Activated gamma-delta T cell (primary cell): ENCODE results near the gene DUOXA1.
"Not testable (repeated sequence)": the region's sequence is repeated elsewhere in the genome, so short reads cannot be mapped to it uniquely, and the experiment has no call there.

Experiments
- DNase-seq: peaks from one replicate; lab custom pipeline; 2025; lab: John Stamatoyannopoulos, UW

The DUOXA1 gene

DNA sequence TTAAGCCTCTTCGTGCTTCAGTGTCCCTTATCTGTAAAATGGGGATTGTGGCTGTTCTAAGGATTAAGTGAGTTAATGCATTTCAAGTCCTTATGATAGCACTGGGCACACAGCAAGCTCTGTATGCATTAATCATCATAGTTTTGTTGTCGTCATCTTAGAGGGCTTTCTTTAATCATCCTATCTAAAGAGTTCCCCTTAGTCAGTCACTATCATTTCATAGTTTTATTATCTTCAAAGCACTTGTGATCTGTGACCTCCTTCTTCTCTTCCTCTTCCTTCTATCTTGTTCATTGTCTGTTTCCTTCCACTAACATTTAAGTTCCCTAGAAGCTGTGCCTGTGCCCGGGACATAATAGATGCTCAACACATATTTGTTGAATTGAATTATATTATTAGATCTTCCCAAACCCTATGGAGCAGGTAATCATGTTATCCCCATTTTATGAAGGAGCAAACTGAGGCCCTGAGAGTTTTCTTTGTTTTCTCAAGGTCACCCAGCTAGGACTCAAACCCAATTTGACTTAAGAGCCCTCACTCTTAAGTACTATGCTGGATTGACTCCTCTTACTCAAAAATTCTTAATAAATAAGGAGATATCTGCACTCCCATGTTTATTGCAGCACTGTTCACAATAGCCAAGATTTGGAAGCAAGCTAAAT lies 39.8 kb downstream of the DUOXA1 start:
- no peak for DNase-seq

DNA sequence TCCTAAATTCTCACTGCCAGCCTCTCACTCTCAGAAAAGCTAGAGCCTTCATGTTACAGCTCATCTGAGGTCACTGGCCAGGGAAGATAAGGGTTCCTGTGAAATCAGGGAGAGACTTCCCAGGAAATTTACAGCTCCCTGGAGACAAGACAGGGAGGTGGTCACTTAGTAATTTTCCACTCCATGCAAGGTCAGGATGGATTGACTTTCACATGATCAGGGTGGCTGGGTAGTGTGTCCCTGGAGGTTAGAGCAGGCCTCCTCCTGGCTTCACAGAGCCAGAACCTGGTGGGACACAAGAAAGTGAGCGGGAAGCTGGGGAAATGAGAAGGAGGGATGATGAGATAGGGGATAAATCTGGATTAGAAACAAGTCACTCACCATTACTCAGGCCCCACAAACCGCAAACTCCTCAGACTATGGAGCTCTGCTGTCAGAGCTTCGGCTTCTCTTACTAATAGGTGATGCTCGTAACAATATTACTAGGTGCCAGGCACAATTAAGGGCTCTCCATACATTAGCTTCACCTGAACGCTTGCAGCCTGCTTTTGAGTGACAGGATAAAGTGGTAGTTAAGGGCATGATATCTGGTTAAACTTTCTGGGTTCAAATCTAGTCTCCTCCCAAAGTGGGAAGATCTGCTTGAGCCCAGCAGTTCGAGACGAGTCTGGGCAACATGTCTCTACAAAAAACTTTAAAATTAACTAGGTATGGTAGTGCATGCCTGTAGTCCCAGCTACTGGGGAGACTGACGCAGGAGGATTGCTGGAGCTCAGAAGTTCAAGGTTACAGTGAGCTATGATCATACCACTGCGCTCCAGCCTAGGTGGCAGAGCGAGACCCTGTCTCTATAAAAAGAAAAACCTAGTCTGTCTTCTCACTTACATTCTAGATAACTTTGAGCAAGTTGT lies 40.6 kb downstream of the DUOXA1 start:
- DNase-seq: no peak

DNA sequence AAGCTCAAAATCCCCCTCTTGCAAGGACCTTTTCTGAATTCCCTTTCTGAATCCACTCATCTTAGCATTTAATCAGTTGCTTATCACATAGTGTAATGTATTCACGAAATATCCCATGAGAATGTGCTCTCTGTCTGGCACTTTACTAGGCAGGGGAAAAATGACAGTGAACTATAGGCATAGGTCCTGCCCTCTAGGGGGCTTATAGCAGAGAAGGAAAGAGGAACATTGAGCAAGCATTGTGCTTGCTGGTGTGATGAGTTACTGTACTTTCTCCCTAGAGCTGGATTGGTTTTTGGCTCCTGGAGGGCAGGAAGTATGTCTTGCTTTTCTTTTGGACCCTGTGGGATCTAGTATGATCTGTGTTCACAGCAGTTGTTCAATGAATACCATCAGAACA lies 42.2 kb downstream of the DUOXA1 start:
- no peak for DNase-seq

DNA sequence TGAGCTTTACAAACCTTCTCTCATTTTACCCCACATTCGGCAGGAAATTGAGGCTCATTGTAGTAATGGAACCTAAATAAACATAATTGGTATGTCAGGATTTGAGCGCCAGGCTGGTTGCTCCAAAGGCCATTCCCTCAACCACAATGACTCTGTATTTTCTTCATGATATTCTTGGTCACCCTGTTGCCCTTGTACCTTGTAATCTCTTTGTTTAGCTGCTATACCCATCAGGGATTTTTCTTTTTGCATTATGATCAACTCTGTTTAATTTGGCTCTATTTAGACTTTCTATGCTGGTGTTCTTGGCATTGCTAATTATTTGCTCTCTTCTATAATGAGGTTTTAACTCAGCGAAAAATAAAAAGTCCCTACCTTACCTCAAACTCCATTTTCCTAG lies 45.5 kb downstream of the DUOXA1 start:
- DNase-seq: no peak

DNA sequence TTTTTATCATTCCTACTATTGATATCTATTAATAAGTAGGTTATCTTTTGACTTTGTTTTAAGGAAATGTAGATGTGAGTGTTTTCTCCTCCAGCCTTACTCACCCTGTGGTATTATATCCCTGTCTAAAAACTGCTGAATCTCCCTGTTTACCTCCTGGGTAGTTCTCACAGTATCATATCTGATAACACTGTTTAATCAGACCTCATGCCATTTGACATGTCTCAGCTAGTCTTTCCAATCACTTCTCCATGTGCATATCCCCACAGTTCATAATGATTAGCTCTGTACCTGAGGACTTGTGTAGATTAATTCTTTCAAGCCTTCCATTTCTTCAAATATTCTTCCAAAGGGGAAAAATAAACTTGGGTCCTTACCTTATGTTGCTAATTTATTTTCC lies 46.5 kb downstream of the DUOXA1 start:
- no peak for DNase-seq

DNA sequence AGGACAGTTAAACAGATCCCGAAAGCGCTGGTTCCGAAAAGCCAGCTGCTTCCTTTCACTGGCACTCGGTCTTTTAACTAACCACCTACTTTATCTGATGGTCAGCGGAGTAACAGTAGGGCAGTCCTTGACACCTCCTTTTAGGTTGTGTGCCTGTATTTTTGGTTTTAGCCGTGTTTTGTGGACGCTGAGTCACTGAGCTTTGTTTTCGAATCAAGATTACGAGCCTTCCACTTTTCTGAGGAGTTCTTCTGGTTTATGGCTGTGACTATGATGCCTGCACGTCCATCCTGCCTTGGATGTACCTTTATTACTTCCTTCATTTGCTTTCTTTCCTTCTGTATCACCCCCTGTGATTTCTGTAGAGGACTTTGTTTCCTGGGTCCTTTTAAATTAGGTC lies 47.3 kb downstream of the DUOXA1 start:
- DNase-seq: not testable (repeated sequence)

DNA sequence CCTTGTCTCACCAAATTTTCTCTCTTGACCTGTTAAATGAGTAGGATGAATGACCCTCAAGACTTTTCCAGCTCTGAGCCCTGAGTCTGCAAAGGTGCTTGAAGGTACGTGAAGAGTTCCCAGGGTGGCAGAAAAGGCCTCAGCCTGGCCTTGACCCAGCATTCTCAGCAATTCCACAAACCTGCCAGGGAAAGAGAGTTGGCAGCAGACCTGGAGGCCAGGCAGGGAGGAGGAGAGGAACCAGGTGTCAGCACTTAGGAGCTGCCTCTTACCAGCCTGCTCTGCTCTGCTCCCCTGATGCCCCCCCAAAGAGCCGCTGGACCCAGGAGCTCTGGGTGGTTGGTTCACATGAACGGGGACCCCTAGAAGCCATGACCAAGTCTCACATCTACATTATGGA lies 49.1 kb downstream of the DUOXA1 start:
- DNase-seq: not testable (repeated sequence)

DNA sequence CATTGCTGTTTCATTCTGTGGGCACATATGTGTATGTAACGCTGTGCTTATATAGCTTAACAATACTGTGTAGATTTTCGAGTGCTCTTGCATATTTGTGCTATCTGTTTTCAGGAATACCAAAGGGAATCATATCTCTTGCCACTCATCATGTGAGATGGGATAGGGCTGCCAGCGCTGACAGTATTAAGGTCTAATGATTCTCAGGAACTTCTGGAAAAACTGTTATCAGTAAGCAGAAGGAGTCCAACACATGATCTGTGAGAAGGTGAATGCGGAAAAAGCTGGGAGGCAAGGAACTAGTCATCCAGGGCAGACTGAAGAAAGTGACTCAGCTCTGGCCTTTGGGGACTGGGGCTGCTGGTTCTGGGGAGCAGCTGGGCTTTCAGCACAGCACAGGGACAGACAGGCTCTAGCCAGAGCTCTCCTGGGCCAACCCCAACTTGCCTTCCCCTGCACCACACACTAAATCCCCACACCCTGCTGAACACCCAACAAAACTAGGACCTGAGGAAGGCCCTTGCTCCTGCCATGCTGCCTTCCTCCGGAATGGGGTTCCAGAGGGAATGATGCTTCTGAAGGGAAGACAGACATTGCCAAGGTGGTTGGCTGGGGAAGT lies 49.9 kb downstream of the DUOXA1 start:
- not testable (repeated sequence) for DNase-seq

DNA sequence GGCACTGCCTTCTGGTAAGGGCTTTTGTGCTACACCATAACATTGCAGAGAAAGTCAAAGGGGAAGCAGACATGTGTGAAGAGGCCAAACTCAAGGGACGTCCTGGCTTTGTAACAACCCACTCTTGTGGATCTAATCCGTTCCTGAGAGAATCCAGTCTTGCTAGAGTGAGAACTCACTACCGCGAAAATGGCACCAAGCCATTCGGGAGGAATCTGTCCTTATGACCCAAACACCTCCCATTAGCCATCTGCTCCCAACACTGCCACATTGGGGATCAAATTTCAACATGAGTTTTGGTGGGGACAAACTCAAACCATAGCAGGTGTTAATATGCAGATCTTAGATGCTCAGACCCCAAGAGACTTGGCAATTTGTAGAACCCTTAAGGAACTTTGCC lies 50.5 kb downstream of the DUOXA1 start:
- DNase-seq: not testable (repeated sequence)

DNA sequence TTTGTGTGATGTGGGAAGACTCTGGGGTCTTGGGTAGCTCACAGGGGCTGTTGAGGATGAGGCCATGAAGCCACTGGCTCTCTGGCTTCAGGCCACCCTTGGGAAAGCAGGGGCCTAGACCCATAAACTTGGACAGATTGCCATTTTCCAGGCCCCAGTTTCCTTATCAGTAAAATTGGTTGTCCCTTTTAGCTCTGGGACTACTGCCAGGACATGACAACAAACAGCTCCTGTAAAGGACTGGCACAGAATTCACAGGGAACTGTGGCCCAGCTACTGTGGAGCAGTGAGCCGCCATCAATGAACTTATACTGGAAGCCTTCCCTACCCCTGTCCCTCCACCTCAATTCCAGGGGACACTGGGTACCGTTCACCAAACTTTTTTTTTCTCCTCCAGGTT lies 52.3 kb downstream of the DUOXA1 start:
- not testable (repeated sequence) for DNase-seq

DNA sequence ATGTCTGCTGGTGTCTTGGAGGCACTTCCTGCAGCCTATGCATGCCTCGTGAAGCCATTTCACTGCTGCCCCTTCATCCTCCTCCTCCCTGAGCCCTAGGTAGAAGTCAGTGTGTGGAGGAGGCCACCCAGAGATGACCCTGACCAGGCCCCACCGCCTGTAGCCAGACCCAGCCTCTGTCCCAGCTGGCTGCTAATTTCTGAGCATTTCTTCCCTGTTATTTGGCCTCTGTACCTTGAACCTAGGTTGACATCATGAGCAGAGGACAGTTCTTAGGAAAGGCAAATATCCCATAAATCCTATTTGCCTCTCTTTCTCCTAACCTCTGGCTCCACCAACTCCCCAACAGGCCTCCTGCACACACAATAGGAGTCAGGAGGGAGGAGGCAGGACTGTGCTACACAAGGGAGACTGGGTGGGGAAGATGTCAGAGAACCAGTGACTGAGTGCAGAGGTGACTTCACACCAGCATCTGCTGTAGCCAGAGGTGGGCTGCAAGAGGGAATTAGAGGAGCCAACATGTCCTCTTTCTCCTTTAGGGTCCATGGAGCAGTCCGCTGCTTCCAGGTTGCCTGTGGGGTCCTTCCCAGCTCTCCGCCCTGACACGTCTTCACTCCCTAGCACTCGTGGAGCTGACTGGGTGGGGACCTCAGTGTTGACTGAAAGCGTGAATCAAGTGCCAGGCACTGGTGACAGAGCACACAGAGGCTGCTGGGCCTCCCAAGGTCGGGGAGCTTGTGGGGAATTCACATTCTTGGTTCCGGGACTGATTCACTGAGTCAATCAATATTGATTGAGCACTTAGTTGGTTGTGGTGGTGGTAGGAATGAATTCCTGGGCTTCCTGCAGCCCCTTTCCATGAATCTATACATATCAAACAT lies 54.0 kb downstream of the DUOXA1 start:
- not testable (repeated sequence) for DNase-seq

DNA sequence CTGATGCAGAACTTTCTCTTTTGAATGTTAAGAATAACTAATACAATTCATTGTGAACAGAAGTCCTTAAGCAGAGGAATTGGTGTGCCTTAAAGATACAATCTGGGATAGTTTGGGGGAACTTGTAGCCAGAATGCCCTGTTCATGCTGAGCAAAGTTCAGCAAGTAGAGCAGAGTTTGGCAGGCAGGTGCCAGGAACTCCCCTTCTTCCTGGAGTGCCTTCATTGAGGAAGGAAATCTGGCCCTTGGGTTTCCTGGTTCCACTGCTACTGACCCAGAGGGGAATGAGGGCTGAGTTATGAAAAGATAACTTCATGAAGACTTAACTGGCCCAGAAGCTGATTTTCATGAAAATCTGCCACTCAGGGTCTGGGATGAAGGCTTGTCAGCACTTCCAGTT lies 56.1 kb downstream of the DUOXA1 start:
- not testable (repeated sequence) for DNase-seq

DNA sequence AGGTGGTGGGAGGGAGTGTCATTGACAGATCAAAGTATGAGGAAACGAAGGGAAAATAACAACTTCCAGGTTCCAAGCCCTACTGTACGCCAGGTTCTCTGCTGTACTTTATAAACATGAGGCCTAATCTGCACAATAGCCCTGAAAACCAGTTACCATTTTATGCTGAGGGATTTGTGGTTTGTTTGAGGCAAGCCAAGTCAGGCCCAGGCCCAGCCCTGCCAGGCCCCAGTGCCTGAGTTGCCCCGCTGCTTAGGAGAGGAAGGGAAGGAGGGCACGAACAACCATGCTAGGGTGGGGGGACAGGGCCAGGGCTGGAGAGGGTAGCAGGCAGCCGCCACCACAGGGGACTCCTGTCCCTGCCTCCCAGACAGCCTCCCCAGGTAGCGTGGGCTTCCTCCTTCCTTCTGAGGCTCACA lies 59.7 kb downstream of the DUOXA1 start:
- not testable (repeated sequence) for DNase-seq
